SK-N-SH treated with all-trans-retinoic acid at 6 μM for 48 hours (cell line): ENCODE measurements around the gene EXOC3.

Source experiments
- ATAC-seq: fragments of 200-7000 bp; cut with Tn5 transposase; 3 replicates; pipeline ENCODE4 v1.9.1; 2020; ENCODE audit warnings: mild to moderate bottlenecking, moderate library complexity
- ARNTL ChIP-seq: fragments of 450-650 bp; formaldehyde crosslinking; IDR thresholded peaks from 2 replicates; pipeline ENCODE4 v1.5.0; 2020; ENCODE audit warnings: low read depth, mild to moderate bottlenecking, moderate library complexity, borderline replicate concordance
- BACH2 ChIP-seq: fragments of 250-450 bp; sonication (Bioruptor Pico); IDR thresholded peaks from 2 replicates; pipeline ENCODE4 v1.9.0; 2021; ENCODE audit warnings: mild to moderate bottlenecking, borderline replicate concordance
- CSDC2 ChIP-seq: fragments of 250-450 bp; sonication (Bioruptor Pico); IDR thresholded peaks from 2 replicates; pipeline ENCODE4 v1.5.0; 2020; ENCODE audit warnings: mild to moderate bottlenecking, moderate library complexity
- ESRRG ChIP-seq: fragments of 250-450 bp; sonication (Bioruptor Pico); IDR thresholded peaks from 2 replicates; pipeline ENCODE4 v1.6.1; 2021; ENCODE audit warnings: mild to moderate bottlenecking
- ISL1 ChIP-seq: fragments of 250-450 bp; sonication (Bioruptor Pico); IDR thresholded peaks from 2 replicates; pipeline ENCODE4 v2.1.2; 2022; ENCODE audit warnings: mild to moderate bottlenecking, moderate library complexity
- OSR1 ChIP-seq: fragments of 250-450 bp; sonication (Bioruptor Pico); IDR thresholded peaks from 2 replicates; pipeline ENCODE4 v1.8.0; 2022; ENCODE audit warnings: moderate library complexity, mild to moderate bottlenecking, inconsistent platforms
- PATZ1 ChIP-seq: fragments of 250-450 bp; sonication (Bioruptor Pico); IDR thresholded peaks from 2 replicates; pipeline ENCODE4 v1.8.0; 2020; ENCODE audit warnings: mild to moderate bottlenecking, moderate library complexity, borderline replicate concordance
- POU6F1 ChIP-seq: fragments of 250-450 bp; sonication (Bioruptor Pico); IDR thresholded peaks from 2 replicates; pipeline ENCODE4 v1.8.0; 2021; ENCODE audit warnings: low read depth, mild to moderate bottlenecking, moderate library complexity, borderline replicate concordance
- PPARA ChIP-seq: fragments of 250-450 bp; sonication (Bioruptor Pico); IDR thresholded peaks from 2 replicates; pipeline ENCODE4 v1.5.0; 2020; ENCODE audit warnings: mild to moderate bottlenecking, borderline replicate concordance
- RARB ChIP-seq: fragments of 250-450 bp; sonication (Bioruptor Pico); IDR thresholded peaks from 2 replicates; pipeline ENCODE4 v1.8.0; 2021; ENCODE audit warnings: mild to moderate bottlenecking, moderate library complexity
- SNAI2 ChIP-seq: fragments of 250-450 bp; sonication (Bioruptor Pico); IDR thresholded peaks from 2 replicates; pipeline ENCODE4 v1.5.0; 2020; ENCODE audit warnings: mild to moderate bottlenecking, moderate library complexity
- TOX ChIP-seq: fragments of 250-450 bp; sonication (Bioruptor Pico); IDR thresholded peaks from 2 replicates; pipeline ENCODE4 v1.8.0; 2021; ENCODE audit warnings: mild to moderate bottlenecking, moderate library complexity, borderline replicate concordance
- TSHZ2 ChIP-seq: fragments of 250-450 bp; sonication (Bioruptor Pico); IDR thresholded peaks from 2 replicates; pipeline ENCODE4 v1.5.0; 2020; ENCODE audit warnings: mild to moderate bottlenecking, moderate library complexity
- ZC3H10 ChIP-seq: fragments of 250-450 bp; sonication (Bioruptor Pico); IDR thresholded peaks from 2 replicates; pipeline ENCODE4 v1.5.1; 2021; ENCODE audit warnings: mild to moderate bottlenecking, moderate library complexity
- ZFP3 ChIP-seq: fragments of 250-450 bp; sonication (Bioruptor Pico); IDR thresholded peaks from 2 replicates; pipeline ENCODE4 v1.5.0; 2020; ENCODE audit warnings: mild to moderate bottlenecking, moderate library complexity
- ZFP30 ChIP-seq: fragments of 450-650 bp; formaldehyde crosslinking; IDR thresholded peaks from 2 replicates; pipeline ENCODE4 v1.5.0; 2022; ENCODE audit warnings: mild to moderate bottlenecking, moderate library complexity
- ZNF565 ChIP-seq: fragments of 450-650 bp; formaldehyde crosslinking; conservative IDR thresholded peaks from 2 replicates; pipeline ENCODE4 v1.5.0; 2020; ENCODE audit warnings: low read depth, mild to moderate bottlenecking, moderate library complexity
- ZNF70 ChIP-seq: fragments of 450-650 bp; formaldehyde crosslinking; IDR thresholded peaks from 2 replicates; pipeline ENCODE4 v1.5.0; 2020; ENCODE audit warnings: mild to moderate bottlenecking, moderate library complexity
- ZNF8 ChIP-seq: fragments of 450-650 bp; formaldehyde crosslinking; IDR thresholded peaks from 2 replicates; pipeline ENCODE4 v1.5.0; 2020; ENCODE audit warnings: mild to moderate bottlenecking, moderate library complexity
- TF ChIP-seq, protein P1 (sequence below): fragments of 250-450 bp; sonication (Bioruptor Pico); IDR thresholded peaks from 2 replicates; pipeline ENCODE4 v1.5.1; 2021; ENCODE audit warnings: mild to moderate bottlenecking, moderate library complexity
- TF ChIP-seq, protein P2 (sequence below): fragments of 250-450 bp; sonication (Bioruptor Pico); IDR thresholded peaks from 2 replicates; pipeline ENCODE4 v1.5.1; 2020; ENCODE audit warnings: low read depth, mild to moderate bottlenecking, moderate library complexity

The EXOC3 gene

GRCh38 chr5:440401-441201, 2.4 kb upstream of the EXOC3 start:
- TF ChIP-seq, protein P1, sequence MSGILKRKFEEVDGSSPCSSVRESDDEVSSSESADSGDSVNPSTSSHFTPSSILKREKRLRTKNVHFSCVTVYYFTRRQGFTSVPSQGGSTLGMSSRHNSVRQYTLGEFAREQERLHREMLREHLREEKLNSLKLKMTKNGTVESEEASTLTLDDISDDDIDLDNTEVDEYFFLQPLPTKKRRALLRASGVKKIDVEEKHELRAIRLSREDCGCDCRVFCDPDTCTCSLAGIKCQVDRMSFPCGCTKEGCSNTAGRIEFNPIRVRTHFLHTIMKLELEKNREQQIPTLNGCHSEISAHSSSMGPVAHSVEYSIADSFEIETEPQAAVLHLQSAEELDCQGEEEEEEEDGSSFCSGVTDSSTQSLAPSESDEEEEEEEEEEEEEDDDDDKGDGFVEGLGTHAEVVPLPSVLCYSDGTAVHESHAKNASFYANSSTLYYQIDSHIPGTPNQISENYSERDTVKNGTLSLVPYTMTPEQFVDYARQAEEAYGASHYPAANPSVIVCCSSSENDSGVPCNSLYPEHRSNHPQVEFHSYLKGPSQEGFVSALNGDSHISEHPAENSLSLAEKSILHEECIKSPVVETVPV (CRISPR knock-in tag) = no peak
- TF ChIP-seq CSDC2 (CRISPR knock-in tag) = no peak
- no peak for TF ChIP-seq ZNF70 (CRISPR knock-in tag)
- no peak for TF ChIP-seq ARNTL (CRISPR knock-in tag)
- no peak for TF ChIP-seq OSR1 (CRISPR knock-in tag)
- no peak for TF ChIP-seq BACH2 (CRISPR knock-in tag)
- TF ChIP-seq ZFP3 (CRISPR knock-in tag) = no peak
- no peak for TF ChIP-seq TSHZ2 (CRISPR knock-in tag)
- TF ChIP-seq ISL1 = no peak
- no peak for TF ChIP-seq ZC3H10 (CRISPR knock-in tag)
- no peak for TF ChIP-seq PPARA
- no peak for TF ChIP-seq ZNF8 (CRISPR knock-in tag)
- TF ChIP-seq POU6F1 (CRISPR knock-in tag) = no peak
- TF ChIP-seq ESRRG = no peak
- TF ChIP-seq RARB (CRISPR knock-in tag) = no peak
- no peak for TF ChIP-seq ZNF565 (CRISPR knock-in tag)
- no peak for TF ChIP-seq PATZ1
- no peak for ATAC-seq

- TF ChIP-seq ZNF70 (CRISPR knock-in tag) = no peak
- TF ChIP-seq, protein P2, sequence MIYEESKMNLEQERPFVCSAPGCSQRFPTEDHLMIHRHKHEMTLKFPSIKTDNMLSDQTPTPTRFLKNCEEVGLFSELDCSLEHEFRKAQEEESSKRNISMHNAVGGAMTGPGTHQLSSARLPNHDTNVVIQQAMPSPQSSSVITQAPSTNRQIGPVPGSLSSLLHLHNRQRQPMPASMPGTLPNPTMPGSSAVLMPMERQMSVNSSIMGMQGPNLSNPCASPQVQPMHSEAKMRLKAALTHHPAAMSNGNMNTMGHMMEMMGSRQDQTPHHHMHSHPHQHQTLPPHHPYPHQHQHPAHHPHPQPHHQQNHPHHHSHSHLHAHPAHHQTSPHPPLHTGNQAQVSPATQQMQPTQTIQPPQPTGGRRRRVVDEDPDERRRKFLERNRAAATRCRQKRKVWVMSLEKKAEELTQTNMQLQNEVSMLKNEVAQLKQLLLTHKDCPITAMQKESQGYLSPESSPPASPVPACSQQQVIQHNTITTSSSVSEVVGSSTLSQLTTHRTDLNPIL = no peak
- no peak for TF ChIP-seq SNAI2 (CRISPR knock-in tag)
- no peak for TF ChIP-seq CSDC2 (CRISPR knock-in tag)
- TF ChIP-seq TSHZ2 (CRISPR knock-in tag) = no peak
- TF ChIP-seq POU6F1 (CRISPR knock-in tag) = no peak
- TF ChIP-seq, protein P1 (CRISPR knock-in tag) = no peak
- TF ChIP-seq TOX (CRISPR knock-in tag) = no peak
- TF ChIP-seq ZFP30 (CRISPR knock-in tag) = no peak
- no peak for ATAC-seq
These were observed 1.0 kb upstream of the EXOC3 start for GRCh38 chr5:441996-442334.
